Activated naive CD4-positive, alpha-beta T cell treated with anti-CD3 and anti-CD28 coated beads, Interleukin-2, amount 50 U/mL, for 72 hours (primary cell): ENCODE results near the gene TNC. TPM values are rescaled to one million over a fixed set of nuclear protein-coding genes. Genes with fewer than 3 reads are reported as not detected.

ENCODE experiments used
- ATAC-seq, 2 donors: fragments of 150-1000 bp; cut with Tn5 transposase; 2 replicates each; pipeline ENCODE4 v1.10.0; 2021; ENCODE audit warnings: mild to moderate bottlenecking in 2 of 2, moderate library complexity in 2 of 2
- DNase-seq, 2 donors: peaks; one replicate each; pipeline ENCODE4 v3.0.0; 2021 to 2022; ENCODE audit warnings: low spot score in 2 of 2
- H3K27ac Mint-ChIP-seq, 2 donors: one replicate each; pipeline ENCODE4 v1.8.0; 2022; ENCODE audit warnings: mild to moderate bottlenecking in 2 of 2, mixed read lengths in 2 of 2
- H3K36me3 Mint-ChIP-seq, 2 donors: one replicate each; pipeline ENCODE4 v1.8.0; 2022; ENCODE audit warnings: mixed read lengths in 2 of 2
- H3K9me3 Mint-ChIP-seq, 2 donors: one replicate each; pipeline ENCODE4 v1.8.0; 2022; ENCODE audit warnings: mixed read lengths in 2 of 2
- total RNA-seq, 2 donors: library from RNA; stranded (reverse); gene quantifications; one replicate each; pipeline ENCODE4 v1.2.3, GENCODE V29; 2022

TNC gene
- total RNA-seq, 2 donors from 2014 or later, result not detected

DNA sequence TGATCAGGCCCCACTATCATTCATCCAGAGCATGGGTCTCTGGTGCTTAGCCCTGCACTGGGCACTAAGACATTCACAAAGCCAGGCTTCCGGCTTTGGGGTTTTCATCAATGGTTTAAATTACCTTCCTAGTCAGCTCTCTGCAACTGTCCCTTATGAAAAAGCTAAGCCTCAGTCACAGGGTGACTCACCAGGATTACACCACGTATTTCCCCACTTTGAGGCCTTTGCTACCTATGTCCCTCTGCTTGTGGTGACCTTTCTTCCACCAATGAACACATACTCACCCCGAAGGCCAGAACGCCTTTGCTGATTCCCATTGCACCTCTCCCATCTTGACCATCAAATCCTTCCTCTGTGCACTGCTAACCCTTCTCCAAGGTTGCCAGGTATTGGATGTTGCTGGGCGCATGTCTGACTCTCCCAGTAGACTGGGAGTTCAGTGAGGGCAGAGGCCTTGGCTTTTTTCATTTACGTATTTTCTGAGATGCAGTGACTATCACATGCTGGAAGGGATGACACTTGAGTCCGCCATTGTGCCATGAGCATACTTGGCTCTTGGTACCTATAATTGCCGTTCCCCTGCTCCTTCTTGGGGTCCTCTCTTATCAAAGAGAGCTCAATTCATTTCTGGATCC lies 128.9 kb downstream of the TNC start:
- peak; percentile 57 to 79 for ATAC-seq
- Mint-ChIP-seq H3K36me3 (no peaks in the 10 kb centered on the region), H3K27ac (peak overlapping the region; percentile 96), H3K9me3 (no peaks in the 10 kb centered on the region)
- peak; percentile 33 to 74 for DNase-seq

DNA sequence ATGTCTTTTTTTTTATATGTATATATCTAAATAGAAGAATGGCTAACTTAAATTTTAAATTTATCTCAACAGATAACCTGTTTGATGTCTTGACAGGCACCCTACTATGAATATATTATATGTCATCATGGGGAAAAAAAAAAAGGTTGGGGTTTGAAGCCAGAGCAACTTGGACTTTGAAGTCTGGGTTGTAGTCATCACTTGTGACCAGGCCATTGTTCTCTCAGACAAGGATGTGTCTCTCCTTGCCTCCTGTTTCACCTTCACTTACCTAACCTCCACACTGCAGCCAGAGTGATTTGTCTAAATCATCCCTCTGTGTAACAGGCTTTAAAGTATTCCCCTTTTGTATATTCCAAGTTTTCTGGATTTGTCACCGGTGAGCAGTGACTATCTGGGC lies 130.8 kb downstream of the TNC start:
- ATAC-seq (no peak), DNase-seq (no peak)
- no peak overlapping the region for H3K27ac Mint-ChIP-seq
- H3K36me3 Mint-ChIP-seq, result no peaks in the 10 kb centered on the region
- H3K9me3 Mint-ChIP-seq, result no peaks in the 10 kb centered on the region

DNA sequence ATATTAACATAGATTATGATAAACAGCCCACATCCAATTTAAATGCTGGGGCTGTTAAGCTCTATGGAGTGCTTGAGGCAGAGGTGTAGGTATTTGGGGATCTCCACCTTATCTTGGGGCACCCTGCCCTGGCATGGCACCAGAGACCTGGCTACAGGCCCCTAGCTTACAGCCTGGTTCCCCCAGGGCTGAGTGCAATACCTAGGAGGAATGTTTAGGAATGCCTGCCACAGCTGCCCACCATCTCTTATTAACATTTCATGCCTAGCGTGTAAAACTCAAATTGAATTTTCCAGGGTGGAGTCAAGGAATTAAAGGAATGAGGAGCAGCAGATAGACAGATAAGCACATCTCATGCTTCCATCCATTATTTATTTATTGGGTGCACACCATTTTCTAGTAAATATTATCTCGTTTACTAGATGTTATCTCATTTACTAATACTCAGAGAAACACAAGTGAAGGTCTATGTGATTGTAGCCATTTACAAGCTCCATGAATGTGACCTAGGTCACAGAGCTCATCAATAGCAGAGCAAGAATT lies 131.9 kb downstream of the TNC start:
- no peak for ATAC-seq
- no peak for DNase-seq
- no peaks in the 10 kb centered on the region for H3K36me3 Mint-ChIP-seq
- no peaks in the 10 kb centered on the region for H3K9me3 Mint-ChIP-seq
- H3K27ac Mint-ChIP-seq, result no peak overlapping the region

DNA sequence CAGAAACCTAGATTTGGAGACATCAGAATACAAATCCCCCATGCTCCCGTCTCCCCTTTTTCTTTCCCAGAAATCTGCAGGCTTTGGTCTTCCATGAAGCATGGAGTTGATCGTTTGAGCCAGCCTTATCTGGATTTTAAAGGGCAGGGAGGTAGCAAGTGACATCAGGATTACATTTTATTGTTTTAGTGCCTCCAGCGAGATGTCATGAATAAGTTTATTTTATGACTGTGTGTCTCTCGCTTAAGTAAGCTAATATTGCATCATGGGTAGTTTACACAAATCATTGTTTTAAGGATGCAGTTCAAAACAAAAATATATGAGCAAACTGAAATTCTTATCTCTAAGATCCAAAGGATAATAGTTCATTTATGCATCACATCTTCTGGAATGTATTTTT lies 136.9 kb downstream of the TNC start:
- H3K27ac Mint-ChIP-seq, result no peak overlapping the region
- peaks cover 0 to 11% of the 10 kb centered on the region in 2 donors for H3K9me3 Mint-ChIP-seq
- H3K36me3 Mint-ChIP-seq, result peaks cover 0 to 12% of the 10 kb centered on the region in 2 donors
- DNase-seq (no peak), ATAC-seq (no peak)

DNA sequence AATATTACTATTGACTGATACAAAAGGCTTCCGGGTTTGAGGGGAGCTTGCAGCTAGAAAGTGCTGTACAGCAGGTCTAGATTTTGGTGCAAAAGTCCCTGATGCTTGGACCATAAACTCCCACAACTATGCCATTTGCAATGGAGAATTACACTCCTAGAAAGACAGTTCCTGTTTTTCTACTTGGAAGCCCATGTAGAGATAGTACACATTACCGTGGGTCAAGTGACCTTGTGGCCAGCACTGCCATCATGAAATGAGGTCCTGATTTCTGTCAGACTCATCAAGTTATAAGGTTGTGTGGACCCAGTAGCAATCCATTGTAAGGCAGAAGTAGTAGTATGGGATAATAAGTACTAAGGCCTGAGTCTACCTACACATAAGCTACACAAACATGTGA lies 144.7 kb downstream of the TNC start:
- no peak for DNase-seq
- Mint-ChIP-seq H3K27ac (no peak overlapping the region), H3K9me3 (no peaks in the 10 kb centered on the region), H3K36me3 (peaks cover 0 to 11% of the 10 kb centered on the region in 2 donors)
- ATAC-seq, result no peak

DNA sequence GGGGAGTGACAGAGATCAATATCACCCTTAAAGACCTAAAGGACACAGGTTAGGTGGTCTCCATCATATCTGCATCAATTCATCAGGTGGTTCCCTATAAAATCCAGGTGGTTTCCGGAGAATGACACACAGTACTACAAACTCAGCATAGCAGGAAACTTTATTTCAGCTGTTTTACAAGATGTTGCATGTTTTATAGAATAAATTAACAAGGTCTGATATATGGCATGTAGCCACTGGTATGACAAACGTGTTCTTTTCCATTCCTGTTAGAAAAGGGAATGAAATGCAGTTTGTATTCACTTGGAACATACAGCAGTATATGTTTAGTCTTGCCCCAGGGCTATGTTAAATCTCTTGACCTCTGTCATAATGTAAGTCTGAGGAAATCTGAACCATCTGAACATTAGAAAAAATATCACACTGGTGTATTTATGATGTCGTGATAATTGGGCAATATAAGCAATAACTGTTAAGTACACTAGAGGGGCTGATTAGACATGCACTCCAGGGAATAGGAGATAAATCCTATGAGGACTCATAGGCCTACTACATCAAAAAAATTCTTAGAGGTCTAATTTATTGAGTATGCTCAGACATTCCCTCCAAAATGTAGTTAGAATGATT lies 145.3 kb downstream of the TNC start:
- Mint-ChIP-seq H3K9me3 (no peaks in the 10 kb centered on the region), H3K36me3 (peaks cover 0 to 11% of the 10 kb centered on the region in 2 donors), H3K27ac (no peak overlapping the region)
- ATAC-seq, result no peak
- DNase-seq, result no peak

Other genes starting within 250 kb of the TNC start
- gene TNFSF8, start 187.6 kb downstream of the TNC start, total RNA-seq, result 10 to 100 TPM; 11.0 to 26.9 TPM